Measurements from ENCODE around the gene RASA4B. TPM values are rescaled to one million over a fixed set of nuclear protein-coding genes. Genes with fewer than 3 reads are reported as not detected.
"Not testable (repeated sequence)": the region's sequence is repeated elsewhere in the genome, so short reads cannot be mapped to it uniquely, and the experiment has no call there.

RASA4B gene
- total and polyA plus RNA-seq, 2 experiments from 2014 or later: 3.2 to 9.3 TPM

DNA sequence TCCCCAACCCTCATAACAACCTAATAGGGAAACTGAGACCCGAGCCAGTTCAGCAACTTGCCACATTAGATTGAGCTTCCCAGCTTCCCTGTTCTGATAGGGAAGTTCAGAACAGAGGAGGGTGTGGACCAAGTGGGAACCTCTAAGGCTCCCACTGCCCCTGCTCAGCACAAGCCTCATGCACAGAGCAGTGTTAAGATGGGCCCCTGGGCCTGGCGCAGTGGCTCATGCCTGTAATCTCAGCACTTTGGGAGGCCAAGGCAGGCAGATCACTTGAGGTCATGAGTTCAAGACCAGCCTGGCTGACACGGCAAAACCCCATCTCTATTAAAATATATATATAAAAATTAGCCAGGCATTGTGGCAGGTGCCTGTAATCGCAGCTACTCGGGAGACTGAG is 20.3 kb downstream of the RASA4B start:
- H3K36me3 ChIP-seq (replicated peaks; ENCODE audit: insufficient read depth, low read depth); H3K4me3 ChIP-seq; H3K4me2 ChIP-seq; H3K4me1 ChIP-seq (ENCODE audit: insufficient read depth); H3K27me3 ChIP-seq; H4K20me1 ChIP-seq (ENCODE audit: insufficient read depth, poor library complexity, severe bottlenecking); DNase-seq (ENCODE audit: low spot score); H3K79me2 ChIP-seq; H3K9me2 ChIP-seq (replicated peaks; ENCODE audit: insufficient read depth); H3K9me3 ChIP-seq (ENCODE audit: low read depth); H3K27ac ChIP-seq; H2AFZ ChIP-seq: not testable (repeated sequence)
- WGBS (ENCODE audit: low lambda C conversion rate, missing lambda C conversion rate): 71% methylated on average over 1 of the region's 5 CpGs

DNA sequence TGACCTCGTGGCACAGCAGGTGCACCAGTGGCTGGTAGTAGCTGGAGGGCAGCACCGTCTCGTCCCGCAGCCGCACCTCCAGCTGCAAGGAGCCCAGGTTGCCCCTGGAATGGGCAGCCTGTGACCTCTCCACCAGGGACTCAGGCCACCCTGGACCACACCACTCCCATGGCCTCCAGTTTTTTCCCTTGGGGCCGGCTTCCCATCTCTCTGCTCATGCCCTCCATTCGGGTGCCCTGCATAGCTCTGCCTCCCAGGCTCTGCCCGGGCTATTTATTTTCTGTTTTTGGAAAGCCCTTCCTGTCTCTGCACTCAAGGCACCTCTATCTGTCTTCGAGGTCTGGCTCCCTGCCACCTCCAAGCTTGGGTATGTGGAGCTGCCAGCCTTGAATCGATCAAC is 20.7 kb downstream of the RASA4B start:
- H2AFZ ChIP-seq; H3K4me3 ChIP-seq; H3K36me3 ChIP-seq (replicated peaks; ENCODE audit: insufficient read depth, low read depth); H4K20me1 ChIP-seq (ENCODE audit: insufficient read depth, poor library complexity, severe bottlenecking); H3K9me3 ChIP-seq (ENCODE audit: low read depth); DNase-seq (ENCODE audit: low spot score); H3K4me2 ChIP-seq; H3K79me2 ChIP-seq; H3K4me1 ChIP-seq (ENCODE audit: insufficient read depth); H3K27ac ChIP-seq; H3K27me3 ChIP-seq; H3K9me2 ChIP-seq (replicated peaks; ENCODE audit: insufficient read depth): not testable (repeated sequence)
- 100% methylated on average over 3 of the region's 10 CpGs for WGBS (ENCODE audit: low lambda C conversion rate, missing lambda C conversion rate)

- not testable (repeated sequence) for H3K4me1 ChIP-seq (ENCODE audit: insufficient read depth); H3K9me2 ChIP-seq (replicated peaks; ENCODE audit: insufficient read depth); H2AFZ ChIP-seq; H3K27ac ChIP-seq; H3K27me3 ChIP-seq; H3K79me2 ChIP-seq; DNase-seq (ENCODE audit: low spot score); H3K9me3 ChIP-seq (ENCODE audit: low read depth); H3K4me3 ChIP-seq; H3K36me3 ChIP-seq (replicated peaks; ENCODE audit: insufficient read depth, low read depth); H4K20me1 ChIP-seq (ENCODE audit: insufficient read depth, poor library complexity, severe bottlenecking); H3K4me2 ChIP-seq
- WGBS (ENCODE audit: low lambda C conversion rate, missing lambda C conversion rate): no CpG with 5 or more reads among the region's 67 CpGs
Observed at GRCh38 chr7:102494473-102495149, 23.0 kb downstream of the RASA4B start.

- not testable (repeated sequence) for H3K9me3 ChIP-seq (ENCODE audit: low read depth); H3K79me2 ChIP-seq; H3K27me3 ChIP-seq; H3K4me1 ChIP-seq (ENCODE audit: insufficient read depth); H3K9me2 ChIP-seq (replicated peaks; ENCODE audit: insufficient read depth); H3K4me3 ChIP-seq; H3K36me3 ChIP-seq (replicated peaks; ENCODE audit: insufficient read depth, low read depth); H3K4me2 ChIP-seq; DNase-seq (ENCODE audit: low spot score); H2AFZ ChIP-seq; H3K27ac ChIP-seq; H4K20me1 ChIP-seq (ENCODE audit: insufficient read depth, poor library complexity, severe bottlenecking)
- WGBS (ENCODE audit: low lambda C conversion rate, missing lambda C conversion rate): 63% methylated on average over 4 of the region's 15 CpGs
Observed at GRCh38 chr7:102494026-102494425, 23.6 kb downstream of the RASA4B start.

- H3K27me3 ChIP-seq; H3K36me3 ChIP-seq (replicated peaks; ENCODE audit: insufficient read depth, low read depth); H3K9me2 ChIP-seq (replicated peaks; ENCODE audit: insufficient read depth); H3K27ac ChIP-seq; H3K4me2 ChIP-seq; H4K20me1 ChIP-seq (ENCODE audit: insufficient read depth, poor library complexity, severe bottlenecking); H3K4me3 ChIP-seq; H3K4me1 ChIP-seq (ENCODE audit: insufficient read depth); H2AFZ ChIP-seq; H3K9me3 ChIP-seq (ENCODE audit: low read depth); DNase-seq (ENCODE audit: low spot score); H3K79me2 ChIP-seq: not testable (repeated sequence)
- WGBS (ENCODE audit: low lambda C conversion rate, missing lambda C conversion rate): no CpG with 5 or more reads among the region's 33 CpGs
Observed at GRCh38 chr7:102493220-102493935, 24.2 kb downstream of the RASA4B start.

- DNase-seq (ENCODE audit: low spot score); H3K9me3 ChIP-seq (ENCODE audit: low read depth); H3K4me2 ChIP-seq; H4K20me1 ChIP-seq (ENCODE audit: insufficient read depth, poor library complexity, severe bottlenecking); H3K27me3 ChIP-seq; H3K9me2 ChIP-seq (replicated peaks; ENCODE audit: insufficient read depth); H3K4me3 ChIP-seq; H3K4me1 ChIP-seq (ENCODE audit: insufficient read depth); H3K36me3 ChIP-seq (replicated peaks; ENCODE audit: insufficient read depth, low read depth); H2AFZ ChIP-seq; H3K27ac ChIP-seq; H3K79me2 ChIP-seq: not testable (repeated sequence)
- 68% methylated on average over 3 of the region's 12 CpGs for WGBS (ENCODE audit: low lambda C conversion rate, missing lambda C conversion rate)
Observed at GRCh38 chr7:102490529-102491075, 27.0 kb downstream of the RASA4B start.

DNA sequence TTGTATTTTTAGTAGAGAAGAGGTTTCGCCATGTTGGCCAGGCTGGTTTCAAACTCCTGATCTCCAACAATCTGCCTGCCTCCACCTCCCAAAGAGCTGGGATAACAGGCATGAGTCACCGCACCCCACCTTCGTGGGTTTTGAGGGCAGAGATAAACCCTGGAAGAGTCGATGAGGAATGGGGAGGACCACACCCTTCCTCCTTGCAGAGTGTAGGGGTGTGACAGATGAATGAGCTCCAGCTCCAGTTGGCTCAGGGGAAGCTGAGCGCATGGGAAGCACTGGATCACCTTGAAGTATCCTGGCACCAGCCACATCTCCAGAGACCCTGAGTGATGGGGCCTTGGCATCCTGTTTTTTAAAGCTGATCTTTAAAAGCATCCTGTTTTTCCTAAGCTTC is 33.3 kb downstream of the RASA4B start:
- not testable (repeated sequence) for DNase-seq (ENCODE audit: low spot score); H3K4me2 ChIP-seq; H2AFZ ChIP-seq; H3K79me2 ChIP-seq; H3K27me3 ChIP-seq; H3K4me1 ChIP-seq (ENCODE audit: insufficient read depth); H3K27ac ChIP-seq; H3K9me3 ChIP-seq (ENCODE audit: low read depth); H3K9me2 ChIP-seq (replicated peaks; ENCODE audit: insufficient read depth); H4K20me1 ChIP-seq (ENCODE audit: insufficient read depth, poor library complexity, severe bottlenecking); H3K4me3 ChIP-seq; H3K36me3 ChIP-seq (replicated peaks; ENCODE audit: insufficient read depth, low read depth)
- WGBS (ENCODE audit: low lambda C conversion rate, missing lambda C conversion rate): no CpG with 5 or more reads among the region's 5 CpGs

GRCh38 chr7:102481962-102482361 is 35.6 kb downstream of the RASA4B start:
- not testable (repeated sequence) for H3K9me2 ChIP-seq (replicated peaks; ENCODE audit: insufficient read depth); H3K27ac ChIP-seq; H3K4me2 ChIP-seq; H3K4me3 ChIP-seq; H2AFZ ChIP-seq; H4K20me1 ChIP-seq (ENCODE audit: insufficient read depth, poor library complexity, severe bottlenecking); H3K27me3 ChIP-seq; DNase-seq (ENCODE audit: low spot score); H3K79me2 ChIP-seq; H3K9me3 ChIP-seq (ENCODE audit: low read depth); H3K4me1 ChIP-seq (ENCODE audit: insufficient read depth); H3K36me3 ChIP-seq (replicated peaks; ENCODE audit: insufficient read depth, low read depth)
- no CpG with 5 or more reads among the region's 10 CpGs for WGBS (ENCODE audit: low lambda C conversion rate, missing lambda C conversion rate)
